GM06990 (cell line): Measurements from ENCODE around the gene TEX28.

Experiments used
- DNase-seq: peaks from one replicate; pipeline ENCODE4 v3.0.0-alpha.2; 2011; ENCODE audit not compliant: insufficient read length; ENCODE audit errors: extremely low read depth
- H3K27me3 ChIP-seq: replicated peaks from 2 replicates; pipeline ENCODE4 v1.6.0; 2011; ENCODE audit warnings: low read length; ENCODE audit not compliant: control insufficient read depth, insufficient read depth
- H3K36me3 ChIP-seq: 2 replicates; pipeline ENCODE4 v1.5.1; 2011; ENCODE audit warnings: low read length; ENCODE audit not compliant: control insufficient read depth, insufficient read depth
- H3K4me3 ChIP-seq: replicated peaks from 2 replicates; pipeline ENCODE4 v1.5.1; 2011; ENCODE audit warnings: low read depth, mild to moderate bottlenecking, control low read depth, low read length
- CTCF ChIP-seq: IDR thresholded peaks from 2 replicates; pipeline ENCODE4 v1.5.1; 2011; ENCODE audit warnings: low read length, control low read depth, mild to moderate bottlenecking, inconsistent platforms; ENCODE audit not compliant: insufficient read depth, poor library complexity, severe bottlenecking

The TEX28 gene

GRCh38 chrX:154315416-154315815 is 20.5 kb upstream of the TEX28 start:
- TF ChIP-seq CTCF, result no peak
- H3K27me3 ChIP-seq, result no peaks in the 10 kb centered on the region
- no peak overlapping the region for H3K4me3 ChIP-seq
- DNase-seq, result no peak
- no peaks in the 10 kb centered on the region for H3K36me3 ChIP-seq

- Histone ChIP-seq H3K36me3 (no peaks in the 10 kb centered on the region), H3K4me3 (no peak overlapping the region), H3K27me3 (no peaks in the 10 kb centered on the region)
- TF ChIP-seq CTCF, result no peak
- no peak for DNase-seq
Observed at GRCh38 chrX:154313147-154313546, 18.2 kb upstream of the TEX28 start.

- TF ChIP-seq CTCF, result no peak
- DNase-seq, result no peak
- H3K27me3 ChIP-seq, result no peaks in the 10 kb centered on the region
- H3K36me3 ChIP-seq, result no peaks in the 10 kb centered on the region
- H3K4me3 ChIP-seq, result no peak overlapping the region
Observed at GRCh38 chrX:154312116-154312515, 17.2 kb upstream of the TEX28 start.

GRCh38 chrX:154310616-154311536 is 16.0 kb upstream of the TEX28 start:
- no peaks in the 10 kb centered on the region for H3K27me3 ChIP-seq
- no peak overlapping the region for H3K4me3 ChIP-seq
- H3K36me3 ChIP-seq, result no peaks in the 10 kb centered on the region
- TF ChIP-seq CTCF, result no peak
- no peak for DNase-seq

GRCh38 chrX:154309041-154309775 is 14.3 kb upstream of the TEX28 start:
- Histone ChIP-seq H3K36me3 (no peaks in the 10 kb centered on the region), H3K4me3 (no peak overlapping the region), H3K27me3 (no peaks in the 10 kb centered on the region)
- no peak for DNase-seq
- no peak for TF ChIP-seq CTCF
